GM12865 (cell line): Measurements from ENCODE around the gene CCNJL.

Experiments
- DNase-seq: peaks from one replicate; pipeline ENCODE4 v3.0.0; 2010; ENCODE audit warnings: low read depth
- H3K4me3 ChIP-seq: 2 replicates; pipeline ENCODE4 v1.5.1; 2011; ENCODE audit warnings: mild to moderate bottlenecking, low read depth, low read length, control low read depth
- CTCF ChIP-seq: IDR thresholded peaks from 2 replicates; pipeline ENCODE4 v1.5.1; 2011; ENCODE audit warnings: low read length, control low read depth, low read depth, inconsistent platforms; ENCODE audit not compliant: insufficient read depth; ENCODE audit errors: missing control alignments

The CCNJL gene

GRCh38 chr5:160293901-160294561 lies 18.3 kb downstream of the CCNJL start:
- TF ChIP-seq CTCF: no peak
- H3K4me3 ChIP-seq: no peak overlapping the region
- DNase-seq: peak; percentile 46

- TF ChIP-seq CTCF: no peak
- no peak for DNase-seq
- H3K4me3 ChIP-seq: no peak overlapping the region
Observed at GRCh38 chr5:160293386-160293785, 19.0 kb downstream of the CCNJL start.

- no peak for TF ChIP-seq CTCF
- DNase-seq: no peak
- no peak overlapping the region for H3K4me3 ChIP-seq
Observed at GRCh38 chr5:160291467-160291866, 20.9 kb downstream of the CCNJL start.

- DNase-seq: no peak
- H3K4me3 ChIP-seq: no peak overlapping the region
- TF ChIP-seq CTCF: no peak
Observed at GRCh38 chr5:160290751-160291150, 21.6 kb downstream of the CCNJL start.

- DNase-seq: peak; percentile 59
- no peak overlapping the region for H3K4me3 ChIP-seq
- no peak for TF ChIP-seq CTCF
Observed at GRCh38 chr5:160289721-160290120, 22.6 kb downstream of the CCNJL start.

- no peak overlapping the region for H3K4me3 ChIP-seq
- DNase-seq: peak; percentile 18
- no peak for TF ChIP-seq CTCF
Observed at GRCh38 chr5:160289356-160289651, 23.1 kb downstream of the CCNJL start.

- no peak for TF ChIP-seq CTCF
- DNase-seq: no peak
- H3K4me3 ChIP-seq: no peak overlapping the region
Observed at GRCh38 chr5:160287378-160288051, 24.8 kb downstream of the CCNJL start.
